Measurements from ENCODE around the gene GNG8.
"Not testable (repeated sequence)": the region's sequence is repeated elsewhere in the genome, so short reads cannot be mapped to it uniquely, and the experiment has no call there.

GNG8 gene

GRCh38 chr19:46644720-46645119 lies 8.7 kb upstream of the GNG8 start:
- DNase-seq: no peak

- DNase-seq: no peak
These were observed 4.7 kb upstream of the GNG8 start for GRCh38 chr19:46640656-46641055.

GRCh38 chr19:46639358-46640182 lies 3.6 kb upstream of the GNG8 start:
- no peak for DNase-seq

GRCh38 chr19:46637224-46637623 lies 1.2 kb upstream of the GNG8 start:
- DNase-seq: no peak

GRCh38 chr19:46634656-46635218 lies 1.3 kb downstream of the GNG8 start:
- no peak for DNase-seq

GRCh38 chr19:46634045-46634655 lies 1.9 kb downstream of the GNG8 start:
- DNase-seq: peak; percentile 69

- no peak for DNase-seq
These were observed 2.9 kb downstream of the GNG8 start for GRCh38 chr19:46633130-46633529.

GRCh38 chr19:46631481-46631880 lies 4.5 kb downstream of the GNG8 start:
- DNase-seq: no peak

- DNase-seq: no peak
These were observed 5.3 kb downstream of the GNG8 start for GRCh38 chr19:46630586-46631205.

GRCh38 chr19:46629546-46630025 lies 6.4 kb downstream of the GNG8 start:
- DNase-seq: no peak

GRCh38 chr19:46628970-46629369 lies 7.0 kb downstream of the GNG8 start:
- DNase-seq: not testable (repeated sequence)

GRCh38 chr19:46626446-46626845 lies 9.6 kb downstream of the GNG8 start:
- DNase-seq: no peak

- no peak for DNase-seq
These were observed 10.3 kb downstream of the GNG8 start for GRCh38 chr19:46625731-46626130.

- no peak for DNase-seq
These were observed 10.9 kb downstream of the GNG8 start, which contains the start of gene PTGIR for GRCh38 chr19:46624958-46625661. Gene PTGIR, minus strand, starts transcription at chr19:46625089. Its CDS starts 864 bp downstream, at chr19:46624225.

GRCh38 chr19:46623915-46624502 lies 12.0 kb downstream of the GNG8 start:
- DNase-seq: no peak

- no peak for DNase-seq
These were observed 13.9 kb downstream of the GNG8 start for GRCh38 chr19:46622118-46622446.

GRCh38 chr19:46621191-46622117 lies 14.5 kb downstream of the GNG8 start:
- DNase-seq: no peak

GRCh38 chr19:46620716-46621115 lies 15.3 kb downstream of the GNG8 start:
- DNase-seq: no peak

GRCh38 chr19:46620267-46620666 lies 15.7 kb downstream of the GNG8 start:
- DNase-seq: no peak

- no peak for DNase-seq
These were observed 17.3 kb downstream of the GNG8 start for GRCh38 chr19:46618670-46619231.

- no peak for DNase-seq
These were observed 18.4 kb downstream of the GNG8 start for GRCh38 chr19:46617601-46618000.
